G401.6 (cell line): ENCODE measurements around the gene RAPGEF5.

Experiments
- FAIRE-seq: peaks from 2 replicates; lab custom pipeline; 2012; peaks lifted over from hg19 to GRCh38; lab: Jason Lieb, UNC

Gene RAPGEF5

DNA sequence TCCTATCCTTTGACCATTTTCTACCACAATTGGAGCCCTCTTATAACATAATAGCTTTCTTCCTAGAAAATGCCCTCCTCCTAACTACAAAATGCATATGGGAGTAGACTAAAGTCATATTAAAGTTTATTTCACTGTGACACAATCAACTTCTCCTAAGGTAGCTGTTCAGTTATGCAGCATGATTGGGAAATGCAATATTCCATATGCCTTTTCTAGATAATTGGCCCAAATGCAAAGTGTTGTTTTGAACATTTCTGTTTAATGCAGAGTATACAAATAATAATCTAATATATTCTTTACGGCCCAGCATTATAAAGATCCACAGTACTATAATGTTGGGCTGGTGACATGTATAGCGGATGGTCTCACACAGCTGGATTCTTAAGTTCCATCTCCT is 205.1 kb downstream of the RAPGEF5 start:
- no peak for FAIRE-seq

DNA sequence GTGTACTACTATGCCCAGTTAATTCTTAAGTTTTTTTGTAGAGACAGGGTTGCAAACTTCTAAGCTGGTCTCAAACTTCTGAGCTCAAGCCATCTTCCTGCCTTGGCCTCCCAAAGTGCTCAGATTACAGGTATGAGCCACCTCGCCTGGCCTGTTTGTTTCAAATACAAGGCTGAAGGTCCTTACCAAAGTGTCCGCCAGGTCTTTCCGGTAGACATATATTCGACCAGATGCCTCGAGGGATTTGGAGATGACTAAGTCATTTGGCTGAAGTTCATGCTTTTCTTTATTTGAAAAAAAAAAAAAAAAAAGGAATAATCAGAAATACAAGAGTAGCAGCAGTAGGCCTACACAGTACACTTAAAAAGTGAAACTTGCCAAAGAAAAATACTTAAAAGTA is 206.7 kb downstream of the RAPGEF5 start:
- no peak for FAIRE-seq

DNA sequence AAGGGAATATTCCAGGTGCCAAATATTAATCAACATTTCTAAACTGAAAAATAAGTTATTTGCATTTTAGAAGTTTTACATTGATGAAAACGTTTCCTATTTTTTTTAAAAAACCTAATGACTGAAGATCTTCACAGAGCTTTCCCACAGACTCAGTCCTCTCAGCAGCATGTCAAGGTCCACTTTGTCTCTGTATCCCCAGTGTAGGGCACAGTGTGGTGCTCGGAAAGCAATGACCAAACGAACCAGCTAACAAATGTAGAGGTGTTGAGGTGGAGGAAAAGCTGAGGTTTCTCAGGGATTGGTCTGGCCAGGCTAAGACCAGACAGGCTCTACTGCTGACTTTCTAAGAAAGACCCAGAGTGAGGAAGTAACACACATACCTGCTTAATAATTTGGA is 209.1 kb downstream of the RAPGEF5 start:
- FAIRE-seq = no peak

GRCh38 chr7:22146961-22147512 is 209.9 kb downstream of the RAPGEF5 start:
- FAIRE-seq = no peak

DNA sequence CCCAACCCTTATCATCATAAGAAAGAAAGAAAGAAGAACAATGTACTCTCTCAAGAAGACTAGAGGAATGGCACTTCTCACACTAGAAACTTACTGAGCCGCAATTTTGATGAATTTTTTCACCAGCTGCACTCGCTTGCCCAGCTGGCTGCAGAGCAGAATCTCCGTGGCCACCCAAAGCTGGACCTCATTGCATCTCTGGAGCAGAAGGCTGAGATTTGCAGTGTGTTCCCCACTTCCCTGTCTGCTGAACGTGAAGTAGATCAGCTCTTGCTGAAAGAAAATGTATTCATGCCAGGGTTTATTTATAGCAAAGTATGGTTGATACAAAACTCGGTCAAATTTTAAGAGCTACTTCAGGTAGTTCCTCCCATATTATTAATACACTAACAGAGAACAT is 212.0 kb downstream of the RAPGEF5 start:
- FAIRE-seq = no peak

DNA sequence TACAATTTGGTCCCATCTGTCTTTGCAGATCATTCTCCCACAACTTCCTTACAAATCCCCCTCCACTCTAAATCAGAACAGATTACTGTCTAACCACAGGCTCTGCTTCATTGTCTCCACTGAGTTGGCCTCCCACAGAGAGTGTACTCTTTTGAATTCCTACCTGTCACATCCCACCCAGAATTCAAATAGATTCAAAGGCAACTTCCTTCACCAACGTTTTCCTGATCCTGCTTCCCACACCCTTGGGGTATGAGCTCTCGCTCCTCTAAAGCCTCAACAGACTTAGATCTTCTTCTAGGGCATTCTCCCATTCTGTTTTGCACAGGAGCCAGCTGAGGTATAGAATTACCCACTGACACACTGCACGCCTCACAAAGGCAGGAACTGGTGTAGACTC is 213.5 kb downstream of the RAPGEF5 start:
- FAIRE-seq = no peak

DNA sequence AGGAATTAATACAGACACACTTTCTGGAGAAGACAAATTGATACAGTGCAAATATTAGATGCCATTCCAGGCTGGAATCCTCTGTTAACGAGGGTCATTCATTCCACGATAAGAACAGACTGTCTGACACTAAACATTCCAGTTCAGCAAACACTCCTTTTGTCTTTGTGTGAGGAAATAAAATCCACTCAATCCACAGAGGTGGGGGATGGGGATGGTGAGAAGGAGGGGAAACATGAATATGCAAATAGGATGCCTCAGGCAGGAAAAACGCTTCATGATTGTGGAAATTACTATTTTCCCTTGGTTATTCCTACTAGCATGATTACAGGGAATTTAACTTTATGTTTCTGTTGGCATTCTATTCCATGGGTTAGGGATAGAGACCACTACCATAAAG is 214.4 kb downstream of the RAPGEF5 start:
- FAIRE-seq = no peak

- no peak for FAIRE-seq
These were observed 215.6 kb downstream of the RAPGEF5 start for GRCh38 chr7:22141355-22141754.

DNA sequence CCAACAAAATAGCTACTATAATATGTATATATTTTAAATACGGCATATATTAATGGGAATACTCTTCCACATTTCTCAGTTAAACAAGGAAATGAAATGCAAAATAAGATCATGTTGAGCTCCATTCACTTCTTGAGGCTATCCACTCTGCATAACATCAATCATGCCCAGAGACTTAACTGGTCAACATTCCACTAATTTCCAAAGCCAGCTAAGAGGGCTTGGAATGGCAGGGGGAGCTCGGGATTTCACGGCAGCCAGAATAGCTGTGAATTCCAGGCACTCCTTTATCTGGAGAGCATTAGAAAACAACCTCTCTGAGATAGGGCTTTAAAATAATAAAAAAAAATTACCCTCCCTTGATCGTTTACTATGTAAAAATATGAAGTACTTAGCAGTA is 216.4 kb downstream of the RAPGEF5 start:
- no peak for FAIRE-seq

DNA sequence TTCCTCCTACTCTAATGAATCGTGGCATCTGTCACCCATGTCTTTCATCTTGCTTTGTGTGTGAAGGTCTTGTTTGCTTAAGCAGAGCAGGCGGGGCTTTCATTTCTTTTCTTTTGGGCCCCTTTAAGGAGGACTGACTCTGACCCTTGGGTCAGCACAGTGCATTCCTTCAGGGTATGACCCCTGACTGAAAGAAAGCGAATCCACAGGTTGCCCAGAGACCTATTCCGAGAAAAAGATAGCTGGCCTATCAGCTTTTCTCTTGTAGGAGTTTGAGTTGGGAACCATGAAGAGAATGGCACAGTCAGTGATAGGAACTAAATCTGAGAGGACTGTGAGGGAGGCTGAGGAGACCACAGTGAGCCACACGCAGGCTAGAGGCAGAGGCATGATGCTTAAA is 218.1 kb downstream of the RAPGEF5 start:
- no peak for FAIRE-seq

DNA sequence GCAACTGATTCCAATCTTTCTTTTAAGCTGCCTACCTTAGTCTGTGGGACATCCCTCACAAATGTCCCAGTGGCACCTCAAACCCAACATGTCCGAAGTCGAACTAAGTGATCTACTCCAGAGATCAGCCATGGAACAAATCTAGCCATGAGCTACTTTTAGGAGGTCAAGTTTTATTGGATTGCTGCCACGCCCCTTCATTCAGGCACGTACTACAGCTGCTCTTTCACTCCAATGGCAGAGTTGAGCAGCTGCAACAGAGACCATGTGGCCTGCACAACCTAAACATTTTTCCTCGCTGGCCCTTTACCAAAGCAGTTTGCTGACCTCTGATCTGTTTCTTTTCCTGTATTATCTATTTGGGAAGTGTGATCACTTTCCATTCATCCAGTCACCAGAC is 218.8 kb downstream of the RAPGEF5 start:
- FAIRE-seq = no peak

DNA sequence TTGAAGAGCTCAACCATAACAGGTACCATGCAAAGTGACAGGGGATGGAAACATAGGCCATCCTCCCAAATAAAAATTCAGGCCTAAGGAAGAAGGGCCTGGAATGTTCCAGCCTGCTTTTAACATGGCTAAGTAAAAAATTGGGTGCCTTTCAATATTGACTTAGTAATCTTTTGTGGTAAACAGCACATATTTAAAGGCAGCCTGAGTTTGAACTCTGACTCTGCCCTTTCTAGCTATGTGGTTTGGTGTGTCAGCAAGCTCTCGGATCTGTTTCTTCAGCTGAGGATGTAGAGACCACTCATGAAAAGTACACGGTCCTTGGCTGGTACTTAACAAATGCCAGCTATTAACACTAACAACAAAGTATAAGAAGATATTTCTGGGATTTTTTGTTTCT is 219.5 kb downstream of the RAPGEF5 start:
- no peak for FAIRE-seq

DNA sequence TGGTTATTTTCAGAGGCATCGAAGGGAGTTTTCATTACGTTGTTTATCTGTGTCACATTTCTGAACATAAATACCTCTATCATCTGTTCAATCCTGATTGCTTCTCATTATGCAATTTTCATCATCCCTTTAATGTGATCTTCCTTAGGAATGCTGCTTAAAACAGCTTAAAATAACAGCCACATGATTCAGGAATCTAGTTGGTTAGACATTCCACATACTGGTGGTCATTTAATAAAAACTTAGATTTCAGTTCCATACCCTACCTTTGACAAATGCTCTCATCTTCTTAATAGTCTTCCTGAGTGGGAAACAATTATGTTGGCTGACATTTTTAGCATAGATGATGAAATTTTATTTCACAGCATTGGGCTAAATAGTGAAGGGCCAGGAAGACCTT is 219.9 kb downstream of the RAPGEF5 start:
- FAIRE-seq = peak; percentile 65

GRCh38 chr7:22129819-22130580 is 227.0 kb downstream of the RAPGEF5 start:
- FAIRE-seq = no peak

DNA sequence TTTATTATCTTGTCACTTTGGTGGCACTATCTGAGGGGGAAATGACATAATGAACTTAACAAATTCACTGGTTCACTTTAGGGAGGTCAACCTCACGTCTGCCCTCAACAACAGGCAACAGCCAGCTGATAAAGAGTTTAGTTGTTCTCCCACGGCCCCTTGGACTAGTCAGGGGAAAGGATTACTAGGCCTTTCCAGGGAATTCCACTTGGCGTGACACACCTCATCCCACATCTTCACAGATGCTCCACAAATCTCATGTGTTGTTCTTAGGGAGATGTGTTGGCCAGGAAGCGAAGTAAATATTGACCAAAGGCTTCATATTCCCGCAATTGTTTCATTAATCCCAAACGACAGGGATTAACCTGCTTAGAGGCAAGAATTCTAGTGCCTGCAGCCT is 227.8 kb downstream of the RAPGEF5 start:
- no peak for FAIRE-seq

DNA sequence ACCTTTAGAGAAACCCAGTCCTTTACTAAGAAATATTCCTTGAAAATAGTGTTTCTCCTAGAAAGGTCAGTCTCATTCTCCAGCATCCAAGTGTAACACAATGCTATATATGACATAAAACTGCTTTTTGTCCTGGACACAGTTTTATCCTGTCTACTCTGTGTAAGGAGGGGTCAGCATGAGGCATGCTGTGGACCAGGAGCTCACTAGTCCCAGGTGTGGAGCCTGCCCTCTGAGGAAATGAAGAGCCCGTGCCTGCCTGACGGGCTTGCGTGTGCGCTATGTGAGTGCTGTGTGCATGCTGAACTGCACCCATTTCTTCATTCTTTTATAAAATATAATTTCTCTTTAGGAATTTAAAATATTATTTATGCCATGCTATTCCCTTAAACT is 228.4 kb downstream of the RAPGEF5 start:
- FAIRE-seq = no peak

- no peak for FAIRE-seq
These were observed 229.0 kb downstream of the RAPGEF5 start for GRCh38 chr7:22127835-22128527.

DNA sequence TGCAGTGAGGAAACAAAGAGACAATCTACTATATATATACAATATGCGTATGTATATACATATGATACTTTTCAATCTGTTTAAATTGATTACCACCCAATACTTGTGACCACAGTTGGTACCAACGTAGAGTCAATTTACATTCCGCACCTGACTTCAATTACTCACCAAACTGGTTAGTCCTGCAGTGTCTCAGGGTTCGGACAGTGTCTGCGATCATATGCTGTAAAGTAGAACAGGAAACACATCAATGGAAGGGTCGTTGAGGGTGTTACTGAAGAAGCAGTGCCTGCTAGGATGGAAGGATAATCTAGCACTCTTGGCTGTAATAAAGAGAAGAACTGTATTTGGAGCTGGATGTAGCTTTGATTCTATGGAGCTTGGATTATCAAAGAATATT is 231.5 kb downstream of the RAPGEF5 start:
- FAIRE-seq = no peak

DNA sequence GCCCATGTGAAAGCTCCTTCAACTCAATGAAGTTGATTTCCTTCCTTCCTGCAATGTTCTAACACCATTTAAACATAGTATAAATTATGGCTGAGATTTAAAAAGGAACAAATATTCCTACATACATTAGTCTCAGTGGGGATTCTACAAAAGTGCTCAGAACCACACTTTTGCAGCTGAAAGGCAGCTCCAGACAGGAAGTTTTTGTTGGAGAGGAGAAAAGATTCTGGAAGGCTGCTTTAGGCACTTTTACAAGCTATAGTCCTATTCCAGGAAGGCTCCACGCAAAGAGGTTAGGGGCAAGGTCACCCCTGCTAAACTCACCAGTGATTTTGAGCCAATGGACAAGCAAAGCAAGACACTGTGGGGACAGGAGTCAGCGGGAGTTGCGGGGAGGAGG is 232.0 kb downstream of the RAPGEF5 start:
- no peak for FAIRE-seq

DNA sequence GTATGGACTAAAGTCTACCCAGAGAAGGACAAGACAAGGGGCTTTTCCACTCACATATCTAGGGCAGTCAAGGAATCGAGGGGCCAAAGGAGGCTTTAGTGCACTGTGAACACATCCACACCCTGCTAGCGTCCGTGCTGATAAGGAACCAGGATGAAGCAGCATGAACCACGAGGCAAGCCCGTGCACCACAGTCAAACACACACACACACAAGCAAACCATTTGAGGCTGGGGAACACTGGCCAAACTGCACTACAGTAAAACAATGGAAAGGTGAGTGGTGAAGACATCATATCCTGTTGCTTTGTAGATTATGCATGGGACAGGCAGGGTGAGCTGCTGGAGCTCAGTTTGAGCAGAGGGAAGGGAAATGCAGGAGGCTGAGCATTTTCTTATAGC is 233.8 kb downstream of the RAPGEF5 start:
- FAIRE-seq = no peak

GRCh38 chr7:22121702-22122474 is 235.1 kb downstream of the RAPGEF5 start:
- FAIRE-seq = no peak

- FAIRE-seq = no peak
These were observed 236.4 kb downstream of the RAPGEF5 start for GRCh38 chr7:22120391-22121053.
